H9 (cell line): ENCODE measurements around the gene ERC2. TPM values are rescaled to one million over a fixed set of nuclear protein-coding genes. Genes with fewer than 3 reads are reported as not detected.

Experiments
- DNase-seq: peaks from one replicate; pipeline ENCODE4 v3.0.0-alpha.2; 2017
- H2AFZ ChIP-seq: one replicate; pipeline ENCODE4 v1.6.1; 2013; ENCODE audit warnings: mild to moderate bottlenecking, low read length, control low read depth, moderate library complexity
- H2AK5ac ChIP-seq: 2 replicates; pipeline ENCODE4 v1.6.1; 2013; ENCODE audit warnings: low read length, control low read depth, mixed read lengths; ENCODE audit not compliant: insufficient read length
- H2BK120ac ChIP-seq: one replicate; pipeline ENCODE4 v1.6.1; 2013; ENCODE audit warnings: low read depth, mild to moderate bottlenecking, low read length, control low read depth, inconsistent platforms; ENCODE audit not compliant: poor library complexity, severe bottlenecking
- H2BK12ac ChIP-seq: 2 replicates; pipeline ENCODE4 v1.6.1; 2013; ENCODE audit warnings: low read length, control low read depth, mixed read lengths, low read depth; ENCODE audit not compliant: insufficient read length
- H2BK15ac ChIP-seq: 2 replicates; pipeline ENCODE4 v1.6.1; 2013; ENCODE audit warnings: low read depth, low read length, control low read depth
- H2BK20ac ChIP-seq: one replicate; pipeline ENCODE4 v1.6.1; 2013; ENCODE audit warnings: low read depth, mild to moderate bottlenecking, low read length, control low read depth, inconsistent platforms; ENCODE audit not compliant: poor library complexity, severe bottlenecking
- H2BK5ac ChIP-seq: 2 replicates; pipeline ENCODE4 v1.6.1; 2013; ENCODE audit warnings: low read length, control low read depth, mixed read lengths; ENCODE audit not compliant: insufficient read length
- H3K14ac ChIP-seq: 2 replicates; pipeline ENCODE4 v1.6.1; 2013; ENCODE audit warnings: low read length, control low read depth; ENCODE audit not compliant: insufficient read depth
- H3K18ac ChIP-seq: 2 replicates; pipeline ENCODE4 v1.6.1; 2013; ENCODE audit warnings: low read depth, mild to moderate bottlenecking, mixed read lengths, low read length, control low read depth; ENCODE audit not compliant: insufficient read length
- H3K23ac ChIP-seq: 2 replicates; pipeline ENCODE4 v1.6.1; 2013; ENCODE audit warnings: low read length, control low read depth, mixed read lengths, low read depth; ENCODE audit not compliant: insufficient read length
- H3K23me2 ChIP-seq: 2 replicates; pipeline ENCODE4 v1.6.1; 2013; ENCODE audit warnings: low read depth, mild to moderate bottlenecking, mixed read lengths, low read length, control low read depth; ENCODE audit not compliant: insufficient read length, poor library complexity, severe bottlenecking
- H3K27ac ChIP-seq: 2 replicates; pipeline ENCODE4 v1.5.1; 2013; ENCODE audit warnings: low read length, control low read depth, mixed read lengths, low read depth; ENCODE audit not compliant: insufficient read length
- H3K27me3 ChIP-seq: 2 replicates; pipeline ENCODE4 v1.6.1; 2013; ENCODE audit warnings: low read length, control low read depth, inconsistent platforms; ENCODE audit not compliant: insufficient read depth
- H3K4ac ChIP-seq: 2 replicates; pipeline ENCODE4 v1.6.1; 2013; ENCODE audit warnings: low read depth, mild to moderate bottlenecking, control low read depth, inconsistent platforms, low read length, moderate library complexity
- H3K4me1 ChIP-seq: 2 replicates; pipeline ENCODE4 v1.6.1; 2013; ENCODE audit warnings: low read length, control low read depth, inconsistent platforms; ENCODE audit not compliant: insufficient read depth
- H3K4me2 ChIP-seq: 2 replicates; pipeline ENCODE4 v1.6.1; 2013; ENCODE audit warnings: low read length, control low read depth, mixed read lengths; ENCODE audit not compliant: insufficient read length, insufficient read depth
- H3K56ac ChIP-seq: 2 replicates; pipeline ENCODE4 v1.6.1; 2013; ENCODE audit warnings: low read depth, mild to moderate bottlenecking, mixed read lengths, low read length, control low read depth; ENCODE audit not compliant: insufficient read length
- H3K79me1 ChIP-seq: 2 replicates; pipeline ENCODE4 v1.6.1; 2013; ENCODE audit warnings: low read depth, mild to moderate bottlenecking, moderate library complexity, low read length, control low read depth, inconsistent platforms; ENCODE audit not compliant: insufficient read depth, poor library complexity, severe bottlenecking
- H3K79me2 ChIP-seq: 2 replicates; pipeline ENCODE4 v1.6.1; 2013; ENCODE audit warnings: low read length, control low read depth, inconsistent platforms; ENCODE audit not compliant: insufficient read depth
- H3K9ac ChIP-seq: 2 replicates; pipeline ENCODE4 v1.6.1; 2013; ENCODE audit warnings: low read length, control low read depth, mixed read lengths; ENCODE audit not compliant: insufficient read length; ENCODE audit errors: extremely low read depth
- H3K9me3 ChIP-seq: one replicate; pipeline ENCODE4 v1.6.1; 2013; ENCODE audit warnings: low read depth, low read length, inconsistent platforms; ENCODE audit not compliant: control insufficient read depth
- H3T11ph ChIP-seq: one replicate; pipeline ENCODE4 v1.6.1; 2013; ENCODE audit warnings: mild to moderate bottlenecking, low read length, control low read depth, inconsistent platforms
- H4K20me1 ChIP-seq: one replicate; pipeline ENCODE4 v1.6.1; 2013; ENCODE audit not compliant: control insufficient read depth, insufficient read length, insufficient read depth
- H4K5ac ChIP-seq: 2 replicates; pipeline ENCODE4 v1.6.1; 2013; ENCODE audit warnings: low read depth, mild to moderate bottlenecking, mixed read lengths, low read length, control low read depth; ENCODE audit not compliant: insufficient read length
- H4K8ac ChIP-seq: replicated peaks from 2 replicates; pipeline ENCODE4 v1.6.1; 2013; ENCODE audit warnings: low read length, control low read depth, mixed read lengths, low read depth; ENCODE audit not compliant: insufficient read length
- H4K91ac ChIP-seq: 2 replicates; pipeline ENCODE4 v1.6.1; 2013; ENCODE audit warnings: low read depth, mild to moderate bottlenecking, moderate library complexity, mixed read lengths, low read length, control low read depth; ENCODE audit not compliant: insufficient read length
- H3K27ac Mint-ChIP-seq, 3 experiments: 2 replicates in 2 of 3; 3 replicates in 1 of 3; pipeline ENCODE4 v1.8.0; 2020 to 2021; ENCODE audit warnings: mixed read lengths in 3 of 3, mild to moderate bottlenecking in 1 of 3, moderate library complexity in 1 of 3
- H3K27me3 Mint-ChIP-seq: 2 replicates; pipeline ENCODE4 v1.8.0; 2021; ENCODE audit warnings: low read depth, mild to moderate bottlenecking, moderate library complexity, mixed read lengths
- H3K36me3 Mint-ChIP-seq, 3 experiments: 2 replicates in 2 of 3; 3 replicates in 1 of 3; pipeline ENCODE4 v1.8.0; 2020 to 2021; ENCODE audit warnings: low read depth in 3 of 3, mixed read lengths in 3 of 3; ENCODE audit not compliant: insufficient read depth in 1 of 3
- H3K4me1 Mint-ChIP-seq, 2 experiments: 2 replicates each; pipeline ENCODE4 v1.8.0; 2020; ENCODE audit warnings: mixed read lengths in 2 of 2
- H3K4me3 Mint-ChIP-seq, 2 experiments: 2 replicates in 1 of 2; 3 replicates in 1 of 2; pipeline ENCODE4 v1.8.0; 2020 to 2021; ENCODE audit warnings: mild to moderate bottlenecking in 2 of 2, mixed read lengths in 2 of 2, moderate library complexity in 1 of 2
- H3K9me3 Mint-ChIP-seq, 2 experiments: 2 replicates in 1 of 2; 3 replicates in 1 of 2; pipeline ENCODE4 v1.8.0; 2020; ENCODE audit warnings: mild to moderate bottlenecking in 2 of 2, mixed read lengths in 2 of 2, moderate library complexity in 1 of 2
- WGBS: extraction: QIAGEN DNeasy Blood & Tissue Kit; methylation state at CpG from one replicate; pipeline ENCODE4 v1.1.7; 2013; ENCODE audit warnings: missing lambda C conversion rate, low lambda C conversion rate, mixed read lengths; ENCODE audit not compliant: insufficient read length; ENCODE audit errors: extremely low coverage; 5-methylcytosine and 5-hydroxymethylcytosine counted together
- total RNA-seq: library from RNA; stranded (reverse); gene quantifications from 2 replicates; pipeline ENCODE4 v1.2.1, GENCODE V29; 2021
- TF ChIP-seq, protein P1 (sequence below): fragments of 200-600 bp; sonication (generic); conservative IDR thresholded peaks from 3 replicates; pipeline ENCODE4 v1.8.0; 2021; ENCODE audit warnings: antibody characterized with exemption, mild to moderate bottlenecking

Gene ERC2
- total RNA-seq, 1 experiment from 2014 or later = 15.4 TPM

GRCh38 chr3:55678546-55679216, 789.6 kb downstream of the ERC2 start:
- no CpG with 5 or more reads among the region's 5 CpGs for WGBS
- H3K4me2 ChIP-seq = no peak overlapping the region
- TF ChIP-seq, protein P1, sequence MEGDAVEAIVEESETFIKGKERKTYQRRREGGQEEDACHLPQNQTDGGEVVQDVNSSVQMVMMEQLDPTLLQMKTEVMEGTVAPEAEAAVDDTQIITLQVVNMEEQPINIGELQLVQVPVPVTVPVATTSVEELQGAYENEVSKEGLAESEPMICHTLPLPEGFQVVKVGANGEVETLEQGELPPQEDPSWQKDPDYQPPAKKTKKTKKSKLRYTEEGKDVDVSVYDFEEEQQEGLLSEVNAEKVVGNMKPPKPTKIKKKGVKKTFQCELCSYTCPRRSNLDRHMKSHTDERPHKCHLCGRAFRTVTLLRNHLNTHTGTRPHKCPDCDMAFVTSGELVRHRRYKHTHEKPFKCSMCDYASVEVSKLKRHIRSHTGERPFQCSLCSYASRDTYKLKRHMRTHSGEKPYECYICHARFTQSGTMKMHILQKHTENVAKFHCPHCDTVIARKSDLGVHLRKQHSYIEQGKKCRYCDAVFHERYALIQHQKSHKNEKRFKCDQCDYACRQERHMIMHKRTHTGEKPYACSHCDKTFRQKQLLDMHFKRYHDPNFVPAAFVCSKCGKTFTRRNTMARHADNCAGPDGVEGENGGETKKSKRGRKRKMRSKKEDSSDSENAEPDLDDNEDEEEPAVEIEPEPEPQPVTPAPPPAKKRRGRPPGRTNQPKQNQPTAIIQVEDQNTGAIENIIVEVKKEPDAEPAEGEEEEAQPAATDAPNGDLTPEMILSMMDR = no peak

More at GRCh38 chr3:55678546-55679216, 789.6 kb downstream of the ERC2 start:
- Mint-ChIP-seq H3K4me3 (no peak overlapping the region), H3K4me1 (peaks cover 3 to 5% of the 10 kb centered on the region in 2 experiments), H3K27ac (no peak overlapping the region), H3K9me3 (no peaks in the 10 kb centered on the region), H3K27me3 (no peaks in the 10 kb centered on the region), H3K36me3 (peaks cover 0 to 2% (median 0%) of the 10 kb centered on the region in 3 experiments; a peak in 2 of 7 replicates)
- no peak overlapping the region for H4K5ac ChIP-seq
- no peak overlapping the region for H2BK12ac ChIP-seq
- H2AFZ ChIP-seq = no peak overlapping the region
- no peaks in the 10 kb centered on the region for H3K79me2 ChIP-seq
- no peaks in the 10 kb centered on the region for H3K23me2 ChIP-seq
- H2BK20ac ChIP-seq = no peak overlapping the region
- no peaks in the 10 kb centered on the region for H3K9me3 ChIP-seq
- no peak overlapping the region for H3T11ph ChIP-seq
- no peak overlapping the region for H2BK15ac ChIP-seq
- H2AK5ac ChIP-seq = no peak overlapping the region
- H4K8ac ChIP-seq = no peak overlapping the region
- no peak overlapping the region for H3K4ac ChIP-seq
- no peak overlapping the region for H4K91ac ChIP-seq
- H3K23ac ChIP-seq = no peak overlapping the region
- no peak for DNase-seq
- no peaks in the 10 kb centered on the region for H3K4me1 ChIP-seq
- H3K14ac ChIP-seq = no peak overlapping the region
- no peaks in the 10 kb centered on the region for H4K20me1 ChIP-seq
- H3K9ac ChIP-seq = no peak overlapping the region
- H2BK5ac ChIP-seq = no peak overlapping the region
- H3K27me3 ChIP-seq = no peaks in the 10 kb centered on the region
- no peak overlapping the region for H3K27ac ChIP-seq
- no peak overlapping the region for H2BK120ac ChIP-seq
- no peak overlapping the region for H3K56ac ChIP-seq
- no peak overlapping the region for H3K18ac ChIP-seq
- no peaks in the 10 kb centered on the region for H3K79me1 ChIP-seq
